Suprapubic skin (tissue), 4 donors: Measurements from ENCODE around the gene ZNF777. TPM values are rescaled to one million over a fixed set of nuclear protein-coding genes. Genes with fewer than 3 reads are reported as not detected.

Experiments
- DNase-seq, 2 donors: peaks; one replicate each; pipeline ENCODE4 v3.0.0-alpha.2; 2019; ENCODE audit warnings: low spot score in 2 of 2
- H3K27ac ChIP-seq: fragments of 200-600 bp; sonication (generic); one replicate; pipeline ENCODE4 v1.5.1; 2019
- H3K27me3 ChIP-seq: fragments of 200-600 bp; sonication (generic); one replicate; pipeline ENCODE4 v1.5.1; 2019
- H3K36me3 ChIP-seq: fragments of 200-600 bp; sonication (generic); one replicate; pipeline ENCODE4 v1.5.1; 2019
- H3K4me1 ChIP-seq: fragments of 200-600 bp; sonication (generic); one replicate; pipeline ENCODE4 v1.5.1; 2019
- H3K4me3 ChIP-seq: fragments of 200-600 bp; sonication (generic); one replicate; pipeline ENCODE4 v1.5.1; 2019; ENCODE audit warnings: mild to moderate bottlenecking
- H3K9me3 ChIP-seq: fragments of 200-600 bp; sonication (generic); one replicate; pipeline ENCODE4 v1.5.1; 2019
- CTCF ChIP-seq, 2 donors: fragments of 200-600 bp in 1 of 2; fragments of 450-650 bp in 1 of 2; sonication (generic) in 1 of 2; IDR thresholded peaks; one replicate each; pipeline ENCODE4 v1.5.1; 2016 to 2019; ENCODE audit warnings: antibody characterized with exemption in 2 of 2, mild to moderate bottlenecking in 1 of 2, moderate library complexity in 1 of 2
- EP300 ChIP-seq: sonication (generic); formaldehyde crosslinking; IDR thresholded peaks from one replicate; pipeline ENCODE4 v1.6.1; 2017; ENCODE audit warnings: antibody characterized with exemption
- POLR2A ChIP-seq, 2 donors: fragments of 450-650 bp; IDR thresholded peaks; one replicate each; pipeline ENCODE4 v1.6.1; 2017; ENCODE audit warnings: antibody characterized with exemption in 2 of 2, mild to moderate bottlenecking in 2 of 2, moderate library complexity in 2 of 2
- POLR2AphosphoS5 ChIP-seq, 3 donors: sonication (generic); formaldehyde crosslinking; IDR thresholded peaks; one replicate each; pipeline ENCODE4 v1.6.1; 2017; ENCODE audit warnings: antibody characterized with exemption in 3 of 3
- WGBS: methylation state at CpG from one replicate; pipeline ENCODE4 v1.1.5; 2018; 5-methylcytosine and 5-hydroxymethylcytosine counted together
- total RNA-seq, 4 donors: library from RNA; depleted of rRNA; stranded (reverse); fragments of >200 nt; gene quantifications; one replicate each; pipeline ENCODE4 v1.1.0, GENCODE V29; 2016

Gene ZNF777
- total RNA-seq: 10 to 100 TPM; 11.6 to 16.4 (median 14.9) TPM

GRCh38 chr7:149460493-149461277 is at the start of gene ZNF777:
TSS of gene ZNF777 (minus strand) at chr7:149461062. CDS start at chr7:149456022, 5,040 bp downstream.
- H3K27ac ChIP-seq: peak within 1 kb of the TSS; percentile 70
- peaks cover 36% of the 10 kb centered on the region for H3K4me1 ChIP-seq
- TF ChIP-seq CTCF (IDR thresholded peaks at IDR 0.05): peak; percentile 3 to 56
- peak in 1 of 3 donors; percentile 54 for TF ChIP-seq POLR2AphosphoS5 (IDR thresholded peaks at IDR 0.05)
- no peak for TF ChIP-seq EP300
- H3K9me3 ChIP-seq: no peaks in the 10 kb centered on the region
- under 1% methylated on average over 35 of the region's 64 CpGs for WGBS
- H3K4me3 ChIP-seq: peak within 1 kb of the TSS; percentile 77
- H3K36me3 ChIP-seq: peaks cover 3% of the 10 kb centered on the region
- H3K27me3 ChIP-seq: no peaks in the 10 kb centered on the region
- peak; percentile 88 to 92 for DNase-seq

GRCh38 chr7:149510248-149510647 is 49.4 kb upstream of the ZNF777 start:
- no peak for DNase-seq
- no peak for TF ChIP-seq POLR2A (IDR thresholded peaks at IDR 0.05)
- TF ChIP-seq CTCF (IDR thresholded peaks at IDR 0.05): no peak
- TF ChIP-seq EP300: no peak
- TF ChIP-seq POLR2AphosphoS5 (IDR thresholded peaks at IDR 0.05): no peak
- no peaks in the 10 kb centered on the region for H3K27me3 ChIP-seq
- no peaks in the 10 kb centered on the region for H3K4me1 ChIP-seq
- H3K4me3 ChIP-seq: no peak overlapping the region
- H3K36me3 ChIP-seq: no peaks in the 10 kb centered on the region
- peaks cover 16% of the 10 kb centered on the region for H3K9me3 ChIP-seq
- no peak overlapping the region for H3K27ac ChIP-seq

GRCh38 chr7:149509774-149510173 is 48.9 kb upstream of the ZNF777 start:
- Histone ChIP-seq H3K27me3 (no peaks in the 10 kb centered on the region), H3K4me1 (no peaks in the 10 kb centered on the region), H3K9me3 (peaks cover 20% of the 10 kb centered on the region), H3K27ac (no peak overlapping the region), H3K36me3 (no peaks in the 10 kb centered on the region), H3K4me3 (no peak overlapping the region)
- no peak for DNase-seq
- no peak for TF ChIP-seq EP300
- TF ChIP-seq CTCF (IDR thresholded peaks at IDR 0.05): no peak
- no peak for TF ChIP-seq POLR2AphosphoS5 (IDR thresholded peaks at IDR 0.05)
- TF ChIP-seq POLR2A (IDR thresholded peaks at IDR 0.05): no peak

- TF ChIP-seq POLR2A (IDR thresholded peaks at IDR 0.05) (no peak), CTCF (IDR thresholded peaks at IDR 0.05) (no peak), EP300 (no peak), POLR2AphosphoS5 (IDR thresholded peaks at IDR 0.05) (no peak)
- Histone ChIP-seq H3K36me3 (no peaks in the 10 kb centered on the region), H3K27me3 (no peaks in the 10 kb centered on the region), H3K4me1 (no peaks in the 10 kb centered on the region), H3K4me3 (no peak overlapping the region), H3K9me3 (peaks cover 20% of the 10 kb centered on the region), H3K27ac (no peak overlapping the region)
- DNase-seq: no peak
Measured at GRCh38 chr7:149505551-149505950, 44.7 kb upstream of the ZNF777 start.

- 86% methylated on average over 11 of the region's 13 CpGs for WGBS
- H3K27me3 ChIP-seq: no peaks in the 10 kb centered on the region
- peaks cover 4% of the 10 kb centered on the region for H3K9me3 ChIP-seq
- DNase-seq: no peak
- H3K4me3 ChIP-seq: no peak overlapping the region
- no peak for TF ChIP-seq POLR2A (IDR thresholded peaks at IDR 0.05)
- no peak for TF ChIP-seq EP300
- no peak for TF ChIP-seq POLR2AphosphoS5 (IDR thresholded peaks at IDR 0.05)
- TF ChIP-seq CTCF (IDR thresholded peaks at IDR 0.05): no peak
- peaks cover 6% of the 10 kb centered on the region for H3K4me1 ChIP-seq
- H3K36me3 ChIP-seq: no peaks in the 10 kb centered on the region
- no peak overlapping the region for H3K27ac ChIP-seq
Measured at GRCh38 chr7:149501651-149502050, 40.8 kb upstream of the ZNF777 start.
